Gastroesophageal sphincter (tissue), 4 donors: ENCODE measurements around the gene FOXD4L6. TPM values are rescaled to one million over a fixed set of nuclear protein-coding genes. Genes with fewer than 3 reads are reported as not detected.
"Not testable (repeated sequence)": the region's sequence is repeated elsewhere in the genome, so short reads cannot be mapped to it uniquely, and the experiment has no call there.

ENCODE experiments used
- ATAC-seq: fragments of 150-250 bp; one replicate; pipeline ENCODE4 v1.9.1; 2016; ENCODE audit warnings: mild to moderate bottlenecking, moderate library complexity
- H3K27ac ChIP-seq, 4 donors: fragments of 200-600 bp; sonication (generic) in 3 of 4; 1 replicate in 3 of 4; 2 replicates in 1 of 4; pipeline ENCODE4 v1.5.1; 2016 to 2019
- H3K27me3 ChIP-seq: fragments of 200-600 bp; sonication (generic); one replicate; pipeline ENCODE4 v1.5.1; 2019
- H3K36me3 ChIP-seq, 2 donors: fragments of 200-600 bp; sonication (generic); one replicate each; pipeline ENCODE4 v1.5.1; 2019; ENCODE audit warnings: control low read depth in 1 of 2
- H3K4me1 ChIP-seq, 3 donors: fragments of 200-600 bp; sonication (generic); 1 replicate in 2 of 3; 2 replicates in 1 of 3; pipeline ENCODE4 v1.5.1; 2016 to 2019; ENCODE audit warnings: control low read depth in 2 of 3
- H3K4me3 ChIP-seq, 2 donors: fragments of 200-600 bp; sonication (generic); one replicate each; pipeline ENCODE4 v1.5.1; 2019; ENCODE audit warnings: mild to moderate bottlenecking in 1 of 2, moderate library complexity in 1 of 2
- H3K9me3 ChIP-seq, 3 donors: fragments of 200-600 bp; sonication (generic); one replicate each; pipeline ENCODE4 v1.5.1; 2017 to 2019; ENCODE audit warnings: control low read depth in 2 of 3
- CTCF ChIP-seq, 4 experiments: fragments of 200-600 bp in 2 of 4; fragments of 450-650 bp in 2 of 4; sonication (generic) in 1 of 4; IDR thresholded peaks; one replicate each; pipeline ENCODE4 v1.5.1; 2017 to 2019; ENCODE audit warnings: antibody characterized with exemption in 4 of 4, mild to moderate bottlenecking in 2 of 4, moderate library complexity in 2 of 4
- WGBS, 2 donors: methylation state at CpG; one replicate each; pipeline ENCODE4 v1.1.5; 2018; ENCODE audit warnings: low coverage in 1 of 2; 5-methylcytosine and 5-hydroxymethylcytosine counted together
- total RNA-seq, 4 donors: library from RNA; depleted of rRNA; stranded (reverse); fragments of >200 nt; gene quantifications; one replicate each; pipeline ENCODE4 v1.1.0, GENCODE V29; 2016

Gene FOXD4L6
- total RNA-seq, 4 donors from 2014 or later: not detected

DNA sequence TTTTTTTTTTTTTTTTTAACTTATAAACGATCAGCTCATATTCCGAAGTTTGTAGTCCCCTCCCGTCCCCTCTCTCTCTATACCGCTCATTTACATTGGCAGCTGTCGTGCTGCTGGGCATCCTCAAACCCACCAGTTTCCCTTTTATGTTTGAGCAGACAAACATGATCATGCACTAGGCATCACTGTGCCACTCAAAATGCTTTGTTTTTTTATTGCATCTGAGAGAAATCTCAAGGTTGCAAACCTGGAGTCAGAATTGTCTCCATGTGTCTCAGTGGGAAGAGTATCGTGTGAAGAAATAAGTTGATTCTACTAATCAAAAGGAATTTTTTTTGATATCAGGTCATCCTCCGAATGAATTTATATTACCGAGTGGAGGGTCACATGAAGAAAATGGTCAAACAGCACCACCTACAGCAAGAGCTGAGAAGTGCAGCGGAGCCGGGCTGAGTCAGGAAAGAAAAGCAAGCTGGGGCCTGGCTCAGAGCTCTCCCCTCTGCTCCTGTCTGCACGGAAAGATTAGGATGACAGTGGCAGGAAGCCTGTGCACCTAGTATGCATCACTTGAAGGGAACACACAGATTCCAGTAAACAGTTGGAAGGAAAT, 39.9 kb downstream of the FOXD4L6 start:
- H3K27me3 ChIP-seq: peaks cover 19% of the 10 kb centered on the region
- WGBS, 2 donors: 8 to 17% methylated on average over 2 to 6 of the region's 11 CpGs
- peak in 2 of 4 experiments; percentile 28 to 54 for TF ChIP-seq CTCF (IDR thresholded peaks at IDR 0.05)
- not testable (repeated sequence) for H3K36me3 ChIP-seq, H3K4me1 ChIP-seq, H3K27ac ChIP-seq, H3K4me3 ChIP-seq, H3K9me3 ChIP-seq
- peak; percentile 61 for ATAC-seq

GRCh38 chr9:41087929-41088328, 40.6 kb downstream of the FOXD4L6 start:
- 61 to 62% methylated on average over 5 of the region's 5 CpGs for WGBS, 2 donors
- H3K27me3 ChIP-seq: peaks cover 19% of the 10 kb centered on the region
- not testable (repeated sequence) for H3K4me1 ChIP-seq, H3K9me3 ChIP-seq, H3K4me3 ChIP-seq, H3K36me3 ChIP-seq, H3K27ac ChIP-seq, ATAC-seq

- not testable (repeated sequence) for H3K4me1 ChIP-seq, H3K27ac ChIP-seq, H3K9me3 ChIP-seq, H3K36me3 ChIP-seq, H3K4me3 ChIP-seq
- peak; percentile 37 for ATAC-seq
- peaks cover 19% of the 10 kb centered on the region for H3K27me3 ChIP-seq
- WGBS, 2 donors: 45 to 56% methylated on average over 4 to 5 of the region's 5 CpGs
Observed at GRCh38 chr9:41087157-41087780, 41.2 kb downstream of the FOXD4L6 start.

DNA sequence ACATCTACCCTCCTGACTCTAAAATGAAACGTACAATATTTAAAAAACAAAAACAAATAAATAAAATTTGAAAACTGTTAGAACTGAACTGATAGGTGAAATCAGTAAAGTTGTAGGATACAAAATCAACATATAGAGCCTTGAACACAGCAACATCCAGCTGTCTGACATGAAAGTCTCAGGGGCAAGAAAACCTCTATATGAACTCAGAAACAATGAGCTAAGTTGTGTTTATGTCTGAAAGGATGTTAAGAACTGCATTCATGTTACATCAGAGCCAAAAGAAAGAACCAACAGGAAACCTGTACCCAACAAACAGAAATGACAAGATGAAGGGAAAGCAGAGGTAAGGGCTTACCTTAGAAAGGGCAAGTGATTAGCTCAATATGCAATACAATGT, 41.8 kb downstream of the FOXD4L6 start:
- WGBS, 2 donors: 20% methylated on average over 1 of the region's 1 CpG; no CpG with 5 or more reads in 1 of the 2 donors
- not testable (repeated sequence) for H3K9me3 ChIP-seq, ATAC-seq, H3K4me1 ChIP-seq, H3K27ac ChIP-seq, H3K36me3 ChIP-seq, H3K4me3 ChIP-seq
- peaks cover 19% of the 10 kb centered on the region for H3K27me3 ChIP-seq

DNA sequence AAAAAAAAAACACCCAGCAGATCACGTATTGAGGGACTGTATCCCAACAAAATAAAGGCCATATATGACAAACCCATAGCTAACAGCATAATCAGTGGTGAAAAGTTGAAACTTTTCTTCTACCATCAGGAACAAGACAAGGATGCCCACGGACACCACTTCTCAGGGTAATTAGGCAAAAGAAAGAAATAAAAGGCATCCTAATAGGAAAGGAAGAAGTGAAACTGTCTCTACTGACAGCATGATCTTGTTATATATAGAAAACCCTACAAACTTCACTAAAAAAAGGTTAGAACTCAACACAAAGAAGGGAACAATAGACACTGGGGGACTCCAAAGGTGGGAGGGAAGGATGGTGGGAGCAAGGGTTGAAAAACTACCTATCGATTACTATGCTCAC, 42.3 kb downstream of the FOXD4L6 start:
- not testable (repeated sequence) for H3K27ac ChIP-seq, H3K9me3 ChIP-seq, H3K36me3 ChIP-seq, H3K4me3 ChIP-seq, ATAC-seq, H3K4me1 ChIP-seq
- 61 to 66% methylated on average over 3 of the region's 3 CpGs for WGBS, 2 donors
- peaks cover 19% of the 10 kb centered on the region for H3K27me3 ChIP-seq

- not testable (repeated sequence) for H3K4me1 ChIP-seq, H3K27ac ChIP-seq, H3K36me3 ChIP-seq, ATAC-seq, H3K9me3 ChIP-seq, H3K4me3 ChIP-seq
- peaks cover 14% of the 10 kb centered on the region for H3K27me3 ChIP-seq
- WGBS, 2 donors: 42 to 48% methylated on average over 2 to 4 of the region's 4 CpGs
Observed at GRCh38 chr9:41082358-41082757, 46.1 kb downstream of the FOXD4L6 start.

- not testable (repeated sequence) for ATAC-seq, H3K4me3 ChIP-seq, H3K27ac ChIP-seq, H3K4me1 ChIP-seq, H3K9me3 ChIP-seq, H3K36me3 ChIP-seq
- peaks cover 14% of the 10 kb centered on the region for H3K27me3 ChIP-seq
- WGBS, 2 donors: 52 to 55% methylated on average over 4 of the region's 4 CpGs
Observed at GRCh38 chr9:41079464-41079863, 49.0 kb downstream of the FOXD4L6 start.

DNA sequence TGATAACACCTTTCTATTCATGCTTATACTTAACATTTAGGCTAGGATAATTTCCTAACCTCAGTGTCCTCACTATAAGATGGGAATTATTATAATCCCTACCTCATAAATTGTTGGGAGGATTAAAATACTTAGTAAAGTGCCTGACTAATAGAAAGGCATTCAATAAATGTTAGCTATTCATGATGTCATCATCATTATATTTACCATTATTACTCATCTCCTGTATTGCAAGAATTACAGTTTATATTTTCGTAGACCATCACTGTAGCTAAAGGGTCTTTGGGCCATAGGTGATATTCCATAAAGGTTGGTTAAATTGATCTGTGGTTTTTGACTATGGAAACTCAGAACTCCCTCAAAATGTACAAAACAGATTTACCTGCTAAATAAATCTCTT, 50.9 kb downstream of the FOXD4L6 start:
- H3K27ac ChIP-seq, H3K36me3 ChIP-seq, H3K4me3 ChIP-seq, ATAC-seq, H3K9me3 ChIP-seq: not testable (repeated sequence)
- 78 to 100% methylated on average over 1 of the region's 1 CpG for WGBS, 2 donors
- peaks cover 0 to 18% (median 0%) of the 10 kb centered on the region in 3 donors for H3K4me1 ChIP-seq
- peaks cover 26% of the 10 kb centered on the region for H3K27me3 ChIP-seq

Other genes with a start within 250 kb of the FOXD4L6 start
- gene ZNG1F, start 60.6 kb upstream of the FOXD4L6 start, total RNA-seq: 10 to 100 TPM in 2 of 4 donors, 1 to 10 TPM in 2; 3.4 to 12.9 (median 10.3) TPM